GM12801 (cell line): Measurements from ENCODE around the gene ARPC5.

Source experiments
- CTCF ChIP-seq: IDR thresholded peaks from one replicate; pipeline ENCODE4 v1.5.1; 2011; ENCODE audit warnings: control low read depth; ENCODE audit not compliant: insufficient read length; ENCODE audit errors: extremely low read depth

The ARPC5 gene

GRCh38 chr1:183674339-183674738 lies 38.8 kb upstream of the ARPC5 start:
- no peak for TF ChIP-seq CTCF

GRCh38 chr1:183673605-183674323 lies 38.2 kb upstream of the ARPC5 start:
- no peak for TF ChIP-seq CTCF

- no peak for TF ChIP-seq CTCF
Observed at GRCh38 chr1:183670169-183670568, 34.6 kb upstream of the ARPC5 start.

- no peak for TF ChIP-seq CTCF
Observed at GRCh38 chr1:183656355-183656754, 20.8 kb upstream of the ARPC5 start.

DNA sequence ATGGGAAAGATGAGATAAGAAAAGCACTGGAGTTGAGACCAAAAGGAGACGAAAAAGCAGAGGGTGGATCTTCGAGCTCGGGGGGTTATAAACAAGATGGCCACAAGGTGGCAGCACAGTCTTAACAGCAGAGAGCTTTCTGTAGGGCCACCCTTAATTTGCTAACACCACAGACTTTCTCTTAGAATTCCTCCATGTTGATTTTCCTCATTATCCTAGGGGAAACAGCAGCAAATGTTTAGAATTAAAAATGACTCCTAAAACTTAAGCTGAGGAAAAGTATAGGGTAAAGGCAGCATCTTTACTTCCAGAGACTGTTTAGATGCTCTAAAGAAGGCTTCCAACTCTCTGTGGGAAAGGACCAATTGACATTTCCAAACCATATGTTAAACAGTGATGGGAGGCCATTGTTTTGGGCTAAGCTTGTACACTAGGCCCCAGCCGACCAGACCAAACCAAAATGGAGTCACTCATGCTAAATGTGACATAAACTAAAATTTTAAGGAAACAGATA lies 20.0 kb upstream of the ARPC5 start:
- TF ChIP-seq CTCF = peak; percentile 60

DNA sequence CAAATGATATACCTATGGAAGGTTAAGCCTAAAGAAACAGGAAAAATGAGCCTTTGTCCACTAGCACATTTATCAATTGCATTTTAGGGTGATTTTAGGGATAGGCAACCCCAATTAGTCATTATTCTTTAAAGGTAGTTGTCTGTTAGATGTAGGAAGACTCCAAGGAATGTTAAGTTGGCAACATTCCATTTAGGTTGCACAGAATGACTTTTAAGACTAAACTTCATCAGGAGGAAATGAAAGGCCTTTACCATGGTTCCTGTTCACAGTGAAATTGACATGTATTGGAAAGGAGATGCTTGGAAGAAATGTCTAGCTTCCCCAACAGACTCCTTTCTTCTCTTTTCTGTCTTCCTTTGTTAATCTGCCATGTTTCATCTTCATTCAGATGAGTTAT lies 19.1 kb upstream of the ARPC5 start:
- no peak for TF ChIP-seq CTCF

DNA sequence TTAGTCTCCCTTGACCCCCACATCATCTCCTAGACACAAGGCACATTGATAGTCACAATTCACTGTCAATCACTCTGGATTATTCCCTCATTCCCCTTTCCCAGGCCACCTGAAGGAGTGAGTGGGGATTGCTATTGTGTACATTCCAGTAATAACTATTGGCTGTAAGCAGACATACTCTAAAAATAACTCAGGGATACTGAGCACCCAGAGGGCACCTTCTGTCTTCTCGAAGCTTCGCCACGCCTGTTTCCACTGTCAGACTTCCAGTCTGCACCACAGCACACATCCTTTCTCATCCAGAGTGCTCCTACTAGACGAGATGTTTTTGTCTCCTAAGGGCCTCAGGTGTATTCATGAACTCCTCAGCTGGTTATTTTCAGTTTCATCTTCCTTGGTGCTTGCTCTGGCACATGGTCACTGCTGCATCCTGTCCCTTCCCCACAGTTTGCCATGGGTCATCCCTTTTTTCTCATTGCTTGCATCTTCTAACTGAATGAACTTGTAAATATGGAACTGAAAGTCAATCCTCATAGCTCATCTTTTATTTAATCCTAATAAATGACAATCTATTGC lies 18.4 kb upstream of the ARPC5 start:
- no peak for TF ChIP-seq CTCF
